Heart right ventricle (tissue), 16 donors: ENCODE results near the gene PTMA. TPM values are rescaled to one million over a fixed set of nuclear protein-coding genes. Genes with fewer than 3 reads are reported as not detected.
A peak's percentile ranks its signal among the peaks of the same experiment; 100 is the strongest.

ENCODE experiments used
- ATAC-seq, 8 donors: fragments of 200-7000 bp; cut with Tn5 transposase; one replicate each; pipeline ENCODE4 v1.9.1; 2020; ENCODE audit warnings: mild to moderate bottlenecking in 8 of 8, moderate library complexity in 8 of 8, moderate number of reproducible peaks in 1 of 8
- DNase-seq, 2 donors: peaks; one replicate each; pipeline ENCODE4 v3.0.0-alpha.2; 2020
- H3K27ac ChIP-seq, 10 donors: fragments of 200-600 bp; sonication (generic) in 2 of 10; one replicate each; pipeline versions ENCODE4 v1.5.0 to v1.8.0; 2020 to 2022; ENCODE audit warnings: mild to moderate bottlenecking in 3 of 10
- H3K27me3 ChIP-seq, 7 donors: fragments of 200-600 bp; one replicate each; pipeline ENCODE4 v1.8.0; 2021 to 2022; ENCODE audit warnings: mild to moderate bottlenecking in 2 of 7
- H3K36me3 ChIP-seq, 9 donors: fragments of 200-600 bp; sonication (generic) in 1 of 9; one replicate each; pipeline versions ENCODE4 v1.5.0 to v1.8.0; 2020 to 2022; ENCODE audit warnings: mild to moderate bottlenecking in 2 of 9
- H3K4me1 ChIP-seq, 9 donors: fragments of 200-600 bp; sonication (generic) in 1 of 9; one replicate each; pipeline versions ENCODE4 v1.5.0 to v1.8.0; 2020 to 2022; ENCODE audit warnings: mild to moderate bottlenecking in 4 of 9
- H3K4me3 ChIP-seq, 10 donors: fragments of 200-600 bp; sonication (generic) in 2 of 10; one replicate each; pipeline versions ENCODE4 v1.5.0 to v1.8.0; 2020 to 2022; ENCODE audit warnings: mild to moderate bottlenecking in 7 of 10, moderate library complexity in 2 of 10
- H3K9me3 ChIP-seq, 11 donors: fragments of 200-600 bp in 10 of 11; sonication (generic) in 2 of 11; one replicate each; pipeline versions ENCODE4 v1.5.0 to v1.8.0; 2013 to 2022; ENCODE audit warnings: mild to moderate bottlenecking in 2 of 11, control low read depth in 1 of 11, moderate library complexity in 1 of 11
- CTCF ChIP-seq, 9 donors: fragments of 200-600 bp; sonication (generic) in 2 of 9; IDR thresholded peaks; one replicate each; pipeline versions ENCODE4 v1.5.0 to v1.8.0; 2021 to 2022; ENCODE audit warnings: antibody characterized with exemption in 9 of 9, mild to moderate bottlenecking in 5 of 9, moderate library complexity in 1 of 9
- WGBS, 2 donors: extraction: QIAGEN DNeasy Blood & Tissue Kit; methylation state at CpG; one replicate each; pipeline ENCODE4 v1.1.7; 2013; ENCODE audit warnings: inconsistent platforms in 1 of 2; 5-methylcytosine and 5-hydroxymethylcytosine counted together
- intact Hi-C, 10 donors: fragments of 100-400 bp; cut with DNase I; formaldehyde crosslinking; loops; one replicate each; pipeline versions ENCODE4 v1.11.1 to v1.14.2; 2022
- polyA plus RNA-seq, 2 donors: library from polyadenylated mRNA; stranded (reverse); fragments of 200-250 nt; gene quantifications; one replicate each; pipeline ENCODE4 v1.2.3, GENCODE V29; 2013
- total RNA-seq, 10 donors: library from RNA; stranded (reverse); fragmentation: NEBNext Ultra II Directional in 3 of 10; extraction: Animal tissue kit (Norgen Biotek cat#: 25700) in 3 of 10; gene quantifications; one replicate each; pipeline versions ENCODE4 v1.2.1 to v1.2.4, GENCODE V29; 2021 to 2023
- donor health status: Arrhythmogenic right ventricular cardiomyopathy.
- donor health status: ischemic (EF 13 %, LVEDD 7.1; RV severe dilation, severe dysfunction).
- donor health status: healthy with polysubstance abuse.
- donor health status: DM: no; HTN: yes; CAD: no.
- donor health status: DM: no; HTN: no; CAD: no.
- donor health status: ischemic (EF 25% LVEDD 6.9; RV normal size, moderate dysfunction).
- donor health status: ischemic (EF 25% LVEDD 5.7; RV mildly dilated, moderate dysfunction).
- donor health status: healthy.
- donor health status: DM: yes; HTN: yes; CAD: no.
- donor health status: Ischemic cardiomyopathy.
- donor health status: ischemic (EF 35%, LVEDD 5.7; RV mildly dilated, moderate dysfunction).
- donor health status: nonischemic (EF 11% LVEDD 7.7; RV severe dilation, severe dysfunction).
- donor health status: DM: yes; HTN: yes; CAD: no.
- donor health status: PGD.
- donor health status: ischemic (EF 29% LVEDD 5.4; RV normal size, mild dysfunction).
- donor health status: nonischemic (EF 23%, LVEDD 6.1; RV moderate dilation, normal function).

The PTMA gene
- total and polyA plus RNA-seq, 12 donors = 133 to 626 (median 181) TPM

GRCh38 chr2:231668981-231669380 lies 39.3 kb upstream of the PTMA start:
- no peaks in the 10 kb centered on the region for H3K27me3 ChIP-seq
- peak overlapping the region in 3 of 10 donors; percentile 8 to 97 (median 86) for H3K27ac ChIP-seq
- TF ChIP-seq CTCF (IDR thresholded peaks at IDR 0.05) = no peak
- H3K9me3 ChIP-seq = no peaks in the 10 kb centered on the region
- DNase-seq (no peak), ATAC-seq (no peak)
- 98 to 100% methylated on average over 2 of the region's 2 CpGs for WGBS, 2 donors
- no peaks in the 10 kb centered on the region for H3K36me3 ChIP-seq
- intact Hi-C loops = no loop called here
- H3K4me1 ChIP-seq = peaks cover 30 to 75% (median 68%) of the 10 kb centered on the region in 9 donors
- no peak overlapping the region for H3K4me3 ChIP-seq

- intact Hi-C loops = loop anchor here in 3 of 10 donors (2.0 kb wide), 3 partner anchors 23 to 61 kb away; no protein-coding TSS in a partner anchor
- no peaks in the 10 kb centered on the region for H3K36me3 ChIP-seq
- 71 to 78% methylated on average over 17 of the region's 17 CpGs for WGBS, 2 donors
- ATAC-seq (no peak), DNase-seq (no peak)
- H3K27ac ChIP-seq = peak overlapping the region; percentile 7 to 97 (median 88)
- peak in 3 of 9 donors; percentile 5 to 26 (median 22) for TF ChIP-seq CTCF (IDR thresholded peaks at IDR 0.05)
- peaks cover 32 to 77% (median 68%) of the 10 kb centered on the region in 9 donors for H3K4me1 ChIP-seq
- no peaks in the 10 kb centered on the region for H3K9me3 ChIP-seq
- no peak overlapping the region for H3K4me3 ChIP-seq
- H3K27me3 ChIP-seq = no peaks in the 10 kb centered on the region
These were observed 36.9 kb upstream of the PTMA start for GRCh38 chr2:231671270-231672050.

GRCh38 chr2:231672617-231673347 lies 35.5 kb upstream of the PTMA start:
- peak in 5 of 9 donors; percentile 21 to 56 (median 34) for TF ChIP-seq CTCF (IDR thresholded peaks at IDR 0.05)
- intact Hi-C loops = loop anchor here in 2 of 10 donors (2.0 kb wide), 2 partner anchors 60 to 62 kb away; no protein-coding TSS in a partner anchor
- H3K4me3 ChIP-seq = peak overlapping the region in 5 of 10 donors; percentile 9 to 35 (median 18)
- H3K36me3 ChIP-seq = no peaks in the 10 kb centered on the region
- peak overlapping the region; percentile 86 to 97 (median 89) for H3K27ac ChIP-seq
- peaks cover 21 to 66% (median 60%) of the 10 kb centered on the region in 9 donors for H3K4me1 ChIP-seq
- WGBS, 2 donors = 43 to 54% methylated on average over 20 of the region's 20 CpGs
- DNase-seq (peak; percentile 57 to 73), ATAC-seq (peak; percentile 18 to 80 (median 56))
- H3K27me3 ChIP-seq = no peaks in the 10 kb centered on the region
- H3K9me3 ChIP-seq = no peaks in the 10 kb centered on the region

GRCh38 chr2:231673348-231673770 lies 35.0 kb upstream of the PTMA start:
- peak overlapping the region in 5 of 10 donors; percentile 9 to 35 (median 18) for H3K4me3 ChIP-seq
- H3K27ac ChIP-seq = peak overlapping the region; percentile 86 to 97 (median 89)
- intact Hi-C loops = loop anchor here in 2 of 10 donors (2.0 kb wide), 2 partner anchors 61 to 63 kb away; no protein-coding TSS in a partner anchor

More at GRCh38 chr2:231673348-231673770, 35.0 kb upstream of the PTMA start:
- Histone ChIP-seq H3K27me3 (no peaks in the 10 kb centered on the region), H3K36me3 (no peaks in the 10 kb centered on the region), H3K9me3 (no peaks in the 10 kb centered on the region), H3K4me1 (peaks cover 21 to 65% (median 62%) of the 10 kb centered on the region in 9 donors)
- peak; percentile 71 to 88 for DNase-seq
- peak; percentile 30 to 85 (median 66) for ATAC-seq
- TF ChIP-seq CTCF (IDR thresholded peaks at IDR 0.05) = no peak
- 51 to 63% methylated on average over 6 of the region's 6 CpGs for WGBS, 2 donors
